ENCODE results near the gene PSMD1. TPM values are rescaled to one million over a fixed set of nuclear protein-coding genes. Genes with fewer than 3 reads are reported as not detected.

Gene PSMD1
- total RNA-seq, 1 experiment from 2014 or later: 92.1 TPM

DNA sequence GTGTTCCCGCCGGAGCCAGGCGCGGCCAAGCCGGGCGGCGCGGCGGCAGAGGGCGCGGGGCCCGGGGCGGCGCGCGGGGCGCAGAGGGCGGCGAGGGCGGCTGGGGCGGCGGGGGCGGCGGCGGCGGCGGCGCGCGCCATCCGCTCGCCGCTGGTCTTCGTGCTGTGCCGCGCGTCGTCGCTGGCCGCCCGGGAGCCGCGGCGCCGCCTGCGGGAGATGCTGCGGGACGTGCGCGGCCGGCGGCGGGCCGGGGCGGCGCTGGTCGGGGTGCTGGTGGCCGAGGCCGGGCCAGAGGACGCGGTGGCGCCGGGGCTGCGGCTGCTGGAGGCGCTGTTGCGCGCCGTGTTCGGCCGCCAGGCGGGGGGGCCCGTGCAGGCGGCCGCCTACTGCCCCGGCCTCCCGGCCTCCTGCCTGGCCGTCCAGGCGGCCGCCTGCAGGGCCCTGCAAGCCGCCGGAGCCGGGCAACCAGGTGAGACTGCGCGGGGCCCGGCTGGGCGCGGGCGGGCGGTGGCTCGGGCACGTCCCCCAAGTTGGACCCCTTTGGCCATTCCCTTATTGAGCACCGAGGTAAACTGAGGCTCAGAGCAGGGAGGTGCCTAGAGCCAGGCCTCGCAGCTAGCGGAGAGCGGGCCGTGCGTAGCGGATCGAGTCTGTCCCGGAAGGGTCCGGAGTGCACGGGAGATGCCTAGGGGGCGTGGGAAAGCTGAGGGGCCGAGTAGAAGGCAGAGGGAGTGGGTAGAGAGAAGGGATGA is 18.8 kb upstream of the PSMD1 start:
- Histone ChIP-seq H3K27ac (ENCODE audit: low read length) (no peak overlapping the region), H2AFZ (ENCODE audit: low read length) (no peak overlapping the region), H3K9ac (ENCODE audit: low read length) (no peak overlapping the region), H3K4me2 (ENCODE audit: low read depth, low read length, poor library complexity, severe bottlenecking) (no peak overlapping the region), H3K27me3 (ENCODE audit: low read length) (no peaks in the 10 kb centered on the region), H3K4me1 (ENCODE audit: low read length) (peaks cover 12% of the 10 kb centered on the region), H3K4me3 (ENCODE audit: low read length) (no peak overlapping the region), H3K36me3 (ENCODE audit: insufficient read depth, low read length) (no peaks in the 10 kb centered on the region), H4K20me1 (ENCODE audit: insufficient read depth, low read depth, low read length) (no peaks in the 10 kb centered on the region), H3K79me2 (ENCODE audit: low read length) (no peaks in the 10 kb centered on the region), H3K9me2 (replicated peaks; ENCODE audit: insufficient read depth, low read length) (no peaks in the 10 kb centered on the region), H3K9me3 (ENCODE audit: low read length) (no peaks in the 10 kb centered on the region)
- no peak for DNase-seq

DNA sequence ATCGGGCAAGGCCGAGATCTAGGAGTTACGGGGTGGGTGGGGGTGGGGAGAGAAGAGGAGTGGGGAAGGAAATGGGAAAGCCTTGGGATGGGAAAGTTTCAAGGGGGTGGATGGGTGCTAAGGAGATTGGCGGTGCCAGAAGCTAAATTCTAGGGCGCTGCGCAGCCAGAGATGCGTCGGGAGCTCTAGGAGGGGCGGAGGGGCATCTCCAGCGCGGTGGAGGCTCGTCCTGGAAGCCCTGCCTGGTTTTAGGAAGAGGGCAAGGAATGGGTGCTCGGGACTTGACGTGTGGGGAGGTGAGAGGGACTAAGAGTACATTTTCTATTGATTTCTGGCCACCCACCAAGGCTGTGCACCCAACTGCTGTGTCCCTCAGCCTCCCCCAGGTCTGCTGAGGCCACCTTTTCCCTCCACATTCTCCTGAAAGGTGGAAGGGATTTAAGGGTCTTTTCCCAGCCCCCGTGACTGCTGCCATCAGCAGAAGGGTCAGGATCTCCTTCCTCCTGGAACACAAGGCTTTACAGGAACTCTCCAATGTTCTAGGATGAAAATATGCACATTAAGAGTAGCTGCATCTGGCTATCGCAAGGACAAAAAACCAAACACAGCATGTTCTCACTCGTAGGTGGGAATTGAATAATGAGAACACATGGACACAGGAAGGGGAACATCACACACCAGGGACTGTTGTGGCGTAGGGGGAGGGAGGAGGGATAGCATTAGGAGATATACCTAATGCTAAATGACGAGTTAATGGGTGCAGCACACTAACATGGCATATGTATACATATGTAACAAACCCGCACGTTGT is 18.0 kb upstream of the PSMD1 start:
- Histone ChIP-seq H3K27ac (ENCODE audit: low read length) (no peak overlapping the region), H3K4me2 (ENCODE audit: low read depth, low read length, poor library complexity, severe bottlenecking) (no peak overlapping the region), H3K9ac (ENCODE audit: low read length) (no peak overlapping the region), H3K36me3 (ENCODE audit: insufficient read depth, low read length) (no peaks in the 10 kb centered on the region), H3K27me3 (ENCODE audit: low read length) (no peaks in the 10 kb centered on the region), H3K79me2 (ENCODE audit: low read length) (no peaks in the 10 kb centered on the region), H2AFZ (ENCODE audit: low read length) (no peak overlapping the region), H3K4me1 (ENCODE audit: low read length) (peaks cover 12% of the 10 kb centered on the region), H4K20me1 (ENCODE audit: insufficient read depth, low read depth, low read length) (no peaks in the 10 kb centered on the region), H3K9me2 (replicated peaks; ENCODE audit: insufficient read depth, low read length) (no peaks in the 10 kb centered on the region), H3K9me3 (ENCODE audit: low read length) (no peaks in the 10 kb centered on the region), H3K4me3 (ENCODE audit: low read length) (no peak overlapping the region)
- no peak for DNase-seq

DNA sequence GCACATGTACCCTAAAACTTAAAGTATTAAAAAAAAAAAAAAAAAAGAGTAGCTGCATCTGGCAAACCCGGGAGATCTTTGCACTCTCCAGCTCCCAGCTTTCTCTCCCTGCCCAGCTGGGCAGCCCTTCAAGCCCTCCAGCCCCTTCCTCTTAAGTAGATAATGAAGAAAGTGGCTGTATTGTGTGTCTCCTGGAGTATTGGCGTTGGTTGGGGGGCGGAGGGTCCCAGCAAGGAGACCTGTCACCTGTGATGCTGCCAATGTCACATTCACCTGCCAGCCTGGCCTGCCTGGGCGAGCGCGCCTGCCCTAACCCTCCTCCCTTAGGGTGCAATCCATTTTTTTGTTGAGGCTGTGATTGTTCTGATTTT is 17.4 kb upstream of the PSMD1 start:
- H3K79me2 ChIP-seq (ENCODE audit: low read length): no peaks in the 10 kb centered on the region
- H2AFZ ChIP-seq (ENCODE audit: low read length): no peak overlapping the region
- H3K4me3 ChIP-seq (ENCODE audit: low read length): no peak overlapping the region
- H3K4me1 ChIP-seq (ENCODE audit: low read length): peaks cover 7% of the 10 kb centered on the region
- H3K36me3 ChIP-seq (ENCODE audit: insufficient read depth, low read length): no peaks in the 10 kb centered on the region
- H3K27ac ChIP-seq (ENCODE audit: low read length): no peak overlapping the region
- no peak overlapping the region for H3K9ac ChIP-seq (ENCODE audit: low read length)
- H3K4me2 ChIP-seq (ENCODE audit: low read depth, low read length, poor library complexity, severe bottlenecking): no peak overlapping the region
- DNase-seq: no peak
- no peaks in the 10 kb centered on the region for H3K9me3 ChIP-seq (ENCODE audit: low read length)
- H4K20me1 ChIP-seq (ENCODE audit: insufficient read depth, low read depth, low read length): no peaks in the 10 kb centered on the region
- no peaks in the 10 kb centered on the region for H3K9me2 ChIP-seq (replicated peaks; ENCODE audit: insufficient read depth, low read length)
- no peaks in the 10 kb centered on the region for H3K27me3 ChIP-seq (ENCODE audit: low read length)

DNA sequence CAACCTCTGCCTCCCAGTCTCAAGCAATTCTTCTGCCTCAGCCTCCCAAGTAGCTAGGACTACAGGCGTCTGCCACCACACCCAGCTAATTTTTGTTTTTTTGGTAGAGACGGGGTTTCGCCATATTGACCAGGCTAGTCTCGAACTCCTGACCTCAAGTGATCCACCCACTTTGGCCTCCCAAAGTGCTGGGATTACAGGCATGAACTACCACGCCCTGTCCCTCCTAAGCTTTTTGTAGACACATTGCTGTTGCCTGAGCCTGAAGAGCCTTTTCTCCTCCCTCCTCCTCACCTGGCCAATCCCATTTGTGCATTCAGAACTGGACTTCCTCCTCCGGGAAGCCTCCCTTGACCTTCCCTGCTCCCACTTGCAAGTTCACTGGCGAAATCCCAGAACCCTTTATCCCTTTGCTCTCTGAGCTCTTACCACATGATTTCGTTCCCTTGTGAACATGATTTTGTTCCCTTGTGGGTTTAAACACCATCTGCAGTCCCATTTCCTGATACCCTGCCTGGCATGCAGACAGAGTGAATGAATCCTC is 16.8 kb upstream of the PSMD1 start:
- Histone ChIP-seq H3K4me2 (ENCODE audit: low read depth, low read length, poor library complexity, severe bottlenecking) (no peak overlapping the region), H3K27me3 (ENCODE audit: low read length) (no peaks in the 10 kb centered on the region), H3K9ac (ENCODE audit: low read length) (no peak overlapping the region), H3K4me3 (ENCODE audit: low read length) (no peak overlapping the region), H3K9me2 (replicated peaks; ENCODE audit: insufficient read depth, low read length) (no peaks in the 10 kb centered on the region), H3K27ac (ENCODE audit: low read length) (no peak overlapping the region), H3K79me2 (ENCODE audit: low read length) (no peaks in the 10 kb centered on the region), H3K9me3 (ENCODE audit: low read length) (no peaks in the 10 kb centered on the region), H3K4me1 (ENCODE audit: low read length) (peaks cover under 1% of the 10 kb centered on the region; the same call in 1 of the 2 replicates), H2AFZ (ENCODE audit: low read length) (no peak overlapping the region), H3K36me3 (ENCODE audit: insufficient read depth, low read length) (no peaks in the 10 kb centered on the region), H4K20me1 (ENCODE audit: insufficient read depth, low read depth, low read length) (no peaks in the 10 kb centered on the region)
- DNase-seq: no peak

DNA sequence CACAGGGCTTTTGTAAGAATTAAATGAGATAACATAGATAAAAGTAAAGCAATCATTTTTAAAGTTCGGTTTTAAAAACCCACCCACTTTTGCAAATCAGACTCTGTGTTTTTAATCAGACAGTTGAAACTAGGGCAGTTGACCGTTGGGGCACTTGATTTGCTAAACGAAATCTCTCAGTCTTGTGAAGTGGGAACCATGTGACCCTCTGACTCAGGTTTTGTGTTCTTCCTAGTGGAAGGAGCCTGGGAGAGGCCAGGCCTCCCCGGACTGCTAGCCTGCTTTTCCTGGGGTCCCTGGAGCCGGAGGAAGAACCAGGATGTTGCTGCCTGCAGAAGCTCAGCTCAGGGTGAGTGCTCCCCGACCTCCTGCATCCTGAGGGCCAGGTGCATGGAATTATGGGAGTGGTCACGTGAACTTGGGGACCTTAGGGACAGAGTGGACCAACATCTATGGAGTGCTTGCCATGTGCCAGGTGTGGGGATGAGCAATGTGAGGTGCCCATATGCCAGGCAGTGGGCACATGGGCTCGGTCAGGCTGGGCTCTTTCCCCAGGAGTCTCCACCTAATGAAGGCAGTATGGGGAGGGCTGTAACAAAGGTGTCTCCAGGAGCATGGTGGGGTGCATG is 15.5 kb upstream of the PSMD1 start:
- H3K9me2 ChIP-seq (replicated peaks; ENCODE audit: insufficient read depth, low read length): no peaks in the 10 kb centered on the region
- H3K4me2 ChIP-seq (ENCODE audit: low read depth, low read length, poor library complexity, severe bottlenecking): no peak overlapping the region
- DNase-seq: no peak
- H2AFZ ChIP-seq (ENCODE audit: low read length): no peak overlapping the region
- no peaks in the 10 kb centered on the region for H3K9me3 ChIP-seq (ENCODE audit: low read length)
- no peak overlapping the region for H3K4me3 ChIP-seq (ENCODE audit: low read length)
- H3K79me2 ChIP-seq (ENCODE audit: low read length): no peaks in the 10 kb centered on the region
- H3K27me3 ChIP-seq (ENCODE audit: low read length): no peaks in the 10 kb centered on the region
- H4K20me1 ChIP-seq (ENCODE audit: insufficient read depth, low read depth, low read length): no peaks in the 10 kb centered on the region
- H3K9ac ChIP-seq (ENCODE audit: low read length): no peak overlapping the region
- H3K27ac ChIP-seq (ENCODE audit: low read length): no peak overlapping the region
- no peaks in the 10 kb centered on the region for H3K36me3 ChIP-seq (ENCODE audit: insufficient read depth, low read length)
- H3K4me1 ChIP-seq (ENCODE audit: low read length): no peaks in the 10 kb centered on the region

DNA sequence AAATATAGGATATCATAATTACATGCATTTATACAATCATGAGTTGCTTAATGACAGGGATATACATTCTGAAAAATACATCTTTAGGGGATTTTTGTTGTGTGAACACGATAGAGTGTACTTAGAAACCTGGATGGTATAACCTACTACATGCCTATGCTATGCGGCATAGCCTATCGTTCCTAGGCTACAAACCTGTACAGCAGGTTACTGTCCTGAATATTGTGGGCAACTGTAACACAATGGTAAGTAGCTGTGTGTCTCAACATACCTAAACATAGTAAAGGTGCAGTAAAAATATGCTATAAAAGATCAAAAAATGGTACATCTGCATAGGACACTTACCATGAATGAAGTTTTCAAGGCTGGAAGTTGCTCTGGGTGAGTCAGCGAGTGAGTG is 12.9 kb upstream of the PSMD1 start:
- Histone ChIP-seq H3K9ac (ENCODE audit: low read length) (no peak overlapping the region), H3K9me3 (ENCODE audit: low read length) (no peaks in the 10 kb centered on the region), H3K4me2 (ENCODE audit: low read depth, low read length, poor library complexity, severe bottlenecking) (no peak overlapping the region), H3K4me3 (ENCODE audit: low read length) (no peak overlapping the region), H3K79me2 (ENCODE audit: low read length) (no peaks in the 10 kb centered on the region), H3K9me2 (replicated peaks; ENCODE audit: insufficient read depth, low read length) (no peaks in the 10 kb centered on the region), H3K4me1 (ENCODE audit: low read length) (peaks cover 10% of the 10 kb centered on the region), H3K27ac (ENCODE audit: low read length) (no peak overlapping the region), H4K20me1 (ENCODE audit: insufficient read depth, low read depth, low read length) (no peaks in the 10 kb centered on the region), H3K36me3 (ENCODE audit: insufficient read depth, low read length) (no peaks in the 10 kb centered on the region), H3K27me3 (ENCODE audit: low read length) (no peaks in the 10 kb centered on the region), H2AFZ (ENCODE audit: low read length) (no peak overlapping the region)
- DNase-seq: no peak

DNA sequence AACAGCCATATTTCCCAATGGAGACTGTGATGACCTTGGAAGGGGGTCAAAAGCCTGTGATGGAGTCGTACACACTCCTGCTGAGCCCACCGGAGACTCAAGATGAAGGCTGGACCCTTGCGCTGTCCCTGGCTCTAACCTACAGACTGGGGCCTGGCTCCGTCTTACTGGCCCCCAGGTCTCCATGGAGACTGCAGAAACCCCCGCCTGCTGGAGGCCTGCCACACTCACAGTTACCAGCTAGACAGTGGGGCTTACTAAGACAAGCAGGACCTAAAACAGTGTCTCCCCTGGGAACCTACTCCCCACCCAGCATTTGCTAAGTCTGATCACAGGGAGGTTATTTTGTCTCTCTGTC is 9.8 kb upstream of the PSMD1 start:
- H3K4me3 ChIP-seq (ENCODE audit: low read length): no peak overlapping the region
- H3K9ac ChIP-seq (ENCODE audit: low read length): no peak overlapping the region
- H4K20me1 ChIP-seq (ENCODE audit: insufficient read depth, low read depth, low read length): no peaks in the 10 kb centered on the region
- peaks cover 12% of the 10 kb centered on the region for H3K4me1 ChIP-seq (ENCODE audit: low read length)
- no peaks in the 10 kb centered on the region for H3K9me3 ChIP-seq (ENCODE audit: low read length)
- H3K9me2 ChIP-seq (replicated peaks; ENCODE audit: insufficient read depth, low read length): no peaks in the 10 kb centered on the region
- H2AFZ ChIP-seq (ENCODE audit: low read length): no peak overlapping the region
- no peak for DNase-seq
- H3K27me3 ChIP-seq (ENCODE audit: low read length): no peaks in the 10 kb centered on the region
- H3K27ac ChIP-seq (ENCODE audit: low read length): no peak overlapping the region
- H3K4me2 ChIP-seq (ENCODE audit: low read depth, low read length, poor library complexity, severe bottlenecking): no peak overlapping the region
- H3K36me3 ChIP-seq (ENCODE audit: insufficient read depth, low read length): no peaks in the 10 kb centered on the region
- no peaks in the 10 kb centered on the region for H3K79me2 ChIP-seq (ENCODE audit: low read length)

DNA sequence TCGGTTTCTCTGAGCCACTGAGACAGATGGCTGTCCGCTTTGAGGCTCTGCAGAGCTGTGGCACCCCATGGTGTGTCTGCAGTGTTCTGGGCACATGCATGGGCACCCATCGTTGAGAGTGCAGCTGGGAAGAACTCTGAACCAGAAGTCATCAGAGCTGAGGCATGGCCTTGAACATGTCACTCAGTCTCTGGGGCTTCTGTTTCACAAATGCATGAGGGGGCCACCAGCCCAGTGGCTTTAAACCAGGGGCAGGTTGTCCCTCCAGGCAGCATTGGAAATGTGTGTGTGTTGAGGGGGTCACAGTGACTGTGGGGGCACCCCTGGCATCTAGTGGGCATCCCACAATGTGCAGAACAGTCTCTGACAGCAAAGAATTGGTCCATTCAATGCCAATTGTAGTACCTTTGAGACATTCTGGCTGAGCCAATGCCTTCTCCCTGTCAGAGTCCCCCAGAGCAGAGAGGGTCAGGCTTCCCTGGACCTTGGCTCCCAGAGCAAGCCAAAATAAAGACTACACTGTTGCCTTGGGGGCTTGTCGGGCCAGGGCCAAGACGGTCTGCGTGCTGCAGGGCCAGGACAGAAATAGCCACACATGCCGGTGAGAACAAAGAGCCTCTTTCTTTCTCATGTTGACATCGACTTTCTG is 9.3 kb upstream of the PSMD1 start:
- DNase-seq: no peak
- Histone ChIP-seq H3K27ac (ENCODE audit: low read length) (no peak overlapping the region), H4K20me1 (ENCODE audit: insufficient read depth, low read depth, low read length) (no peaks in the 10 kb centered on the region), H3K9me2 (replicated peaks; ENCODE audit: insufficient read depth, low read length) (no peaks in the 10 kb centered on the region), H3K9me3 (ENCODE audit: low read length) (no peaks in the 10 kb centered on the region), H2AFZ (ENCODE audit: low read length) (no peak overlapping the region), H3K79me2 (ENCODE audit: low read length) (no peaks in the 10 kb centered on the region), H3K27me3 (ENCODE audit: low read length) (no peaks in the 10 kb centered on the region), H3K4me2 (ENCODE audit: low read depth, low read length, poor library complexity, severe bottlenecking) (no peak overlapping the region), H3K9ac (ENCODE audit: low read length) (no peak overlapping the region), H3K4me1 (ENCODE audit: low read length) (peaks cover 17% of the 10 kb centered on the region), H3K36me3 (ENCODE audit: insufficient read depth, low read length) (no peaks in the 10 kb centered on the region), H3K4me3 (ENCODE audit: low read length) (no peak overlapping the region)
